NCI-H2081 treated with DMSO at 0.1 percent for 48 hours (cell line): Measurements from ENCODE around the gene COX8A.
"Not testable (repeated sequence)": the region's sequence is repeated elsewhere in the genome, so short reads cannot be mapped to it uniquely, and the experiment has no call there.

Experiments
- DNase-seq: peaks from one replicate; lab custom pipeline; 2025; lab: John Stamatoyannopoulos, UW

Gene COX8A, protein sequence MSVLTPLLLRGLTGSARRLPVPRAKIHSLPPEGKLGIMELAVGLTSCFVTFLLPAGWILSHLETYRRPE

DNA sequence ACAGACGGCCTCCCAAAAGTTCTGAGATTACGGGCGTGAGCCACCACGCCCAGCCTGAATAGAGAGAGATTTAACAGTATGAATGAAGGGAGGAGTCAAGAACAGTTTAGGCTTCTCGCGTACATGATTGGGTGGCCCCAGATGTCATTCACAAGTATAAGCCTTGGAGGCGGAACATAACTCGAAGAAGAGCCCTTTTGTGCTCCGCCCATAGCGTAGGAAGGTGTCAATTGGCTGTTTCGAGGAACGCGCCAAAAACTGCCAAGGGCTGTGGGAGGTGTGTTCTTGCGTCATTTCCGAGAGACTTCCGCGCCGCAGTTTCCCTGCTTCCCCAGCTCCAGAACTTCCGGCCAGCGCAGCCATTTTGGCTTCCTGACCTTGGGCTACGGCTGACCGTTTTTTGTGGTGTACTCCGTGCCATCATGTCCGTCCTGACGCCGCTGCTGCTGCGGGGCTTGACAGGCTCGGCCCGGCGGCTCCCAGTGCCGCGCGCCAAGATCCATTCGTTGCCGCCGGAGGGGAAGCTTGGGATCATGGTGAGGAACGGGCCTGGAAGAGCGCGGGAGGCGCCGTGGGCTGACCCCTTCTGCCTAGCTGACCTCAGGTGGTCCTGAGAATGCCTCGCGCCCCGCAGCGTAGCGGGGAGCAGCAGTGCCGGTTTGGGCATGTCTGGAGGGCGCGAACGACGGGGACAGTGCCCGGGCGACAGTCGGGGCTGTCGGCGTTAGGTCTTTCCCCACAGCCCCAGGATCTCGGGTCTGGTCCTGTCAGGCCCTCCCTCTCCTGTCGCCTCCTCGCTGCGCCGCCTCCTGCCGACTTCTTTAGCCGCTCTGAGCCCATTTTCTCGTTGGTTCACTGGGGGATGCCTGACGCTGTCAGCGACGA lies at the start of gene COX8A:
Gene COX8A (plus strand): TSS at position 362 of the 885 bp plus-strand sequence. CDS start 61 bp downstream, at position 423.
- peak; percentile 98 for DNase-seq

DNA sequence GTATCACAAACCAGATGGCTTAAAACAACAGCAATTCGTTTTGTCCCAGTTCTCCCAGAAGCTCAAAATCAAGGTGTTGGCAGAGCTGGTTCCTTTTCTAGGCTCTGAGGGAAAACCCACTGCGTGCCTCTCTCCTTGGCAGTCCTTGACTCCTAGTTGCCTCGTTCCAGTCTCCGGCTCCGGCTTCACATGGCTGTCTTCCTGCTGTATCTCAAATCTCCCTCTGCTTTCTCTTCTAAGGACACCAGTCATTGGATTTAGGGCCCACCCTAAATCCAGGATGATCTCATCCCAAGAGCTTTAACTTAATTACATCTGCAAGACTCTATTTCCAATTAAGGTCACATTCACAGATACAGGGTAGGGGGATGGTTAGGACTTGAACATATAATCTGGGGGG lies 44.8 kb upstream of the COX8A start:
- no peak for DNase-seq

DNA sequence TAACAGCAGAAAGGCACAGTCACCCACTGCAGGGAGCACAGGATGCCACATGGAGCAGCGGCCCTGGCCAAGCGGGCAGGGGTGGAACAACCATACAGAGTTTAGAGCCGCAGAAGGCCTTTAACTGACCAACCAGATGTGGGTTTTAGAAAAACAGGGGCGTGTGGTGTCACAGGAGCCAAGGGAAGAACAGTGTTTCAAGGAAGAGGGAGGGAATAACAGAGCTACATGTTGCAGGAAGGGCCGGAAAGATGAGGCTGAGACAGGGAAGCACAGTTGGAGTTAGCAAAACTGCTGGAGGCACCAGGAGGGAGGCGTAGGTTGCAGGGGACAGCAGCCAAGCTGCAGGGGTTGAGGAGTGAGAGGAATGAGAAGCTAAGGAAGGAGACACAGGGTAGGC lies 43.4 kb upstream of the COX8A start:
- no peak for DNase-seq

DNA sequence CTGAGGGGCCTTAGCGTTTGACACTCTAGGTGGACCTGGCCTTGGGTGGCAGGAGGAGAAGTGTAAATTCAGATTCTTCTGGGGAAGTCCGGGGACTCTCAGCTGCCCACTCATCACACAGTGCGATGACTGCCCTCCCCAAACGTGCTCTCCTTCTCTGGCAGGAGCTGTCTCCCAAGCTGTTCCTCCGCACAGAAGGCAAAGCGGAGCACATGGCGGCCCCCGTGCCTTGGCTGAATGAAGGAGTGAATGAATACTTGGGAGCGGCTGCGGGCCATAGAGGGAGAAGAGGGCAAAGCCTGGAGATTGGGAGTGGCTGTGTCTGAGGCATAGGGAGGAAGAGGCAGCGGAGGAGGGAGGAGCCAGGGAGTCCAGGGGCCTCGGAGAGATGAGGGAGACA lies 42.5 kb upstream of the COX8A start:
- no peak for DNase-seq

DNA sequence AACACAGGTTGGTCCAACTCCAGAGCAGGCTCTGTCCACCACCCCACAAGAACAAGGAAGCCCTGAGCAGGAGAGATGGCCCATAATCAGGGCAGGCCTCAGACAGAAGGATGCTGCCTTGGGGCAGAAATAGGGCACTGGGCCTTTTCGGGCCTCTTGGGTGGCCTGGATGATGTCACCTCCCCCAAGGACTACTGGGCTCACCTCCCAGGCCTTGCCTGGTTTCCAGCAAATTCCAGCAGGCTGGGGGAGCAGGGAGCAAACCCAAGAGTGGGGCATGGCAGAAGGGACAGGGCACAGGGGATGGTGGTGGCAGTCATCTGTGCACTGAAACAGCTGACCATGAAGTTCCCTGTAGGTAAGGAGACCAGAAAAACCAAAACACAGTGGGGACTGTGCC lies 41.0 kb upstream of the COX8A start:
- no peak for DNase-seq

DNA sequence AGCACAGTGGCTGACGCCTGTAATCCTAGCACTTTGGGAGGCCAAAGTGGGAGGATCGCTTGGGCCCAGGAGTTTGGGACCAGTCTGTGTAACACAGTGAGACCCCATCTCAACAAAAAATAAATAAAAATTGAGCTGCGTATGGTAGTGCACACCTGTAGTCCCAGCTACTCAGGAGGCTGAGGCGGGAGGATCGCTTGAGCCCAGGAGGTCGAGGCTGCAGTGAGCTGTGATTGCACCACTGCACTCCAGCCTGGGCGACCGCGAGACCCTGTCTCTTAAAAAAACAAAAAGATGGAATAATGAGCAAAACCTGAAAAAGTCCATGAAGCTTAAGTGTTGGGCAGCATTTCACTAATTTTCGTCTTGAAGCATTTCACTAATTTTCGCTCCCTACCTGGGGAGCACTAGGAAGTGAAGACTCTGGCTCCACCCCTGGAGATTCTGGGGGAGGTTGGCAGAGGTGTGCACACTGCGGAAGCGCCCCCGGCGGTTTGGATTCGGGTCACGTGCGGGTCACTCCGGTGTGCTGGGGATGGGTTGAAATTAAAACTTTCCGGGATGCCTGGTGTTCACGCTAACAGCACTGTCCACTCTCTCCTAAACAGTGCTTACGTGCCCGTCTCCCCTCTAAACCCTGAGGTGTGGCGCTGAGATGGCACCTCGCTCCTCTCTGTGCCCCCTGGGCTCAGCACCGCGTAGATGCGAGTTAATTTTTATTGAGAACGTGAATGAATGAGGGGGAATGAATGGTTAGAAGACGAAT lies 36.5 kb upstream of the COX8A start:
- DNase-seq = no peak

DNA sequence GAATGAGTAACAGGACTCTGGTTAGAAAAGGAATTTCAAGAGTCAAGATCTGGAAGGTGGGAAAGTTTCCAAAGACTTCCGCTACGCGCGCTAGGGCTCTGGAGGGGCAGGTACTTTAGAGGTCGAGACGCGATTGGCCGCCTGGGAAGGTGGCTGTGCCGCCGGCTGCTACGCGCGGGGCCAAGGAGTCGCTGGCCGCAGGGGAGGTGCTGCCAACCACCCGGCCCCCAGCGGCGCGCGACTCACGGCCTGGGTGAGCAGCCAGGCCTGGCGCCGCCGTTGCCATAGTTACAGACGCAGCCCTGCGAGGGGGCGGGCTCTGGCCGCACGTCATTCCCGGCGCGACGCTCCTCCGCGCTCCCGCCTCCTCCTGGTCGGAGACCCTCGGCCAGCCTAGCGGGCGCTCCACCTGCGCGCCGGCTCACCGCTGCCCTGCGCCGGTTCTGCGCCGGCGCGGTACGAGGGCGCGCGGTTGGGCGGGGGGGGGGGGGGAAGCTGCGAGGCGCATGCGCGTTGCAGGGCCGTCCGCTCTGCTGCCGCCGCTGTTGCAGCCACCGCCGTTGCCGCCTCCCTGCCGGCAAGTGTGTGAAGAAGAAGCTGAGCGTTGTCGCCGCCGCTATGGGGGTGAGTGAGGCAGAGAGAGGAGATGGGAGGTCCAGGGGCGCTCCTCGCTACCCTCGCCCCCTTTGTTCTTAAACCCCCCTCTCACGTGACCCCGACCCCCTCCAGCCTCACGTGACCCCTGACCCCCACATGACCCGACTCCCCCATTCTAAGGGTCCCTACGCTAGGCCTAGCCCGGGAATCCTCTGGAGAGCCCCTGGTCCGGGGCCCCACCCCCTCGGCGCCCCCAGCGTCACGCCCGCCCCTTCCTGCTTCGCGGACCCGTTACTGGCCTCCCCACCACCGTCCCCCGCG lies 35.7 kb upstream of the COX8A start, which contains the start of gene NAA40:
Gene NAA40 (plus strand): TSS at position 524 of the 918 bp plus-strand sequence. CDS start 95 bp downstream, at position 619.
- DNase-seq = peak; percentile 77

DNA sequence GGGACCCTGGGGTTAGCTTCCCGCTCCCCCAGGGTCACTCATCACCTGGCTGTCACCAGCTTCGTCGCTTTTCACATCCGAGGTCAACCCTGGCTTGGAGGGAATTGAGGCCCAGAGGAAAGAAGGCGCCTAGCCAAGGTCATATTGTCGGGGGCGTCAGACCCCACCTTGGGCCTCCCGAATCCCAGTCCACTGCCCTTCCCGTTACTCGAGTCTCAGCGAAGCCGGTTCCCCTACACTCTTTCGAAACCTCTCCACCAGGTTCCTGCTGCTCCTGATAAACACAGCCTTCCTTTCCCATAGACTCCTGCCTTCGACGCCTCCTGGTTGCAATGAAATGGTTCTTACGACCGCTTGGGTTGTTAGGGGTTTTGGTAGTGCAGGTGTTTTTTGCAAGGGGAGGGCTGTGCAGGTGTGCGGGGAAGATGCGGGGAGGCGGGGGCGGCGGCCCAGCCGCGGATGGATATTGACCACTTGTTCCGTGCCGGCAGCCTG lies 35.0 kb upstream of the COX8A start:
- DNase-seq = no peak

DNA sequence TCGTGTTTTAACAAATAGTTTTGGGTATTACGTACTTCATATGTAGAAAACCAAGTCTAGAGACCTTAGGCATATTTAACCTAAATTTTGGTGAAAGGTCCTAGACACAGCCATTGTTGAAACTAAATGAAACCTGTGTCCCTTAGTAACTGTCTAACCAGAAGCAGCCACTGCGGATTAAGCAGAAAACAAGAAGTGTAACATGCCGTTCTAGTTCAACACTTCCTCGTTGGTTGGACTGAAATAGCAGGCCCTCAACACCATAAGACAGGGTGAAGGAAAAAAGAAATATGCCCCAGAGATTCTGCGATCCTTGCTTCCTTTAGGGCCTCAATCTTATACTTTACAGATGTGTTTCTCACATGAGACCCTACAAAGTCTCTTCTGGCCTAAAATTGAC lies 33.6 kb upstream of the COX8A start:
- DNase-seq = no peak

DNA sequence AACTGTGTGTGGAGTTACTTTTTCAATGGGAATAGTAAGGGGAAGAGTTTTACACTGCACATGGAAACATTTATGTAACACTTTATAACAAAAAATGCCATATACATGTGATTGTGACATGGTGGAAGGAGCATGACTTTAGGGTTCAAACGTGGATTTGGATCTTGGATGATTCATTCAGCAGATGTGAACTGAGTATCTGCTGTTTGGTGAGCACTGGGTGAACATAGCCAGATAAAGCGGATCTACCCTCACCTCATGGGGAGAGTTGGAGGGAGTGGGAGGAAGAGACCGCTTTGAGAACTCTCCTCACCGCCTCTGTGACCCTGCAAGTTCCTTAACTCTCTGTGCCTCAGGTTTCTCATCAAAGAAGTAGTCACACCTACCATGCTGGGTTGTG lies 32.5 kb upstream of the COX8A start:
- no peak for DNase-seq

DNA sequence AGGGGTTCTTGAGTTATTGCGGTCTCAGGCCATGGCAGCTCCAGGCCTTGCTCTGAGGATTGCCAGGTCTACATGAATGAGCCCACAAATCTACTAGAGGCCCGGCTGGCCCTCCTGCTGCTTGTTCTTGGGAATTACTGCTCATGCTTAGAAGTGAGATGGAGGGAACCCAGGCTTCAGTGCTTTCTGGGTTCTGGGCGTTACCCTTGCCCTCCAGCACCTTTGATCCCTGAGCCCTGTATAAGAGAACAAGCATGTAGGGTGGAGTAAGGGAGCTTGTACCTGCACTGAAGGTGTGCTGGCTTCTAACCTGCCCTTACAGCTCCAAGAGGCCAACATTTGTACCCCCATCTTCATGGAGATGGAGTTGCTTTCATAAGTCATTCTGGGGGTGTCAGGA lies 31.6 kb upstream of the COX8A start:
- DNase-seq = no peak

DNA sequence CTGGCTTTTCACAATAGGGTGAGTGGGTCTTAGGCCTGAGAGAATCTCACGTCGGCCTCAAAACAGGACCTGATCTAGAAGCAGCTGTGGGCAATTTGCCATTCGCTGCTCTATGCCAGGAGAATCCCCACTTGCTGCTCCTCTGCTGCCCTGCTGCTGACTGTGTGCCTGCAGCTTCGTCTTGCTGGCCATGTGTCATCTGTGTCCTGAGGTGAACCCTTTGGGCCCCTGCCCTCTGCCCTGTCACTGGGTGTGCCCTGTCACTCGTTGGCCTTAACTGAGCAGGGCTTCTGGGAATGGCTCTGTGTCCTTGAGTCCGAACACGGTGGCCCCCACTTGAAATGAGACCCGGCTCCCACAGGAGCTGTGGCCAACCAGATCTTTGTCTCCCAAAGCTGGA lies 29.4 kb upstream of the COX8A start:
- no peak for DNase-seq

DNA sequence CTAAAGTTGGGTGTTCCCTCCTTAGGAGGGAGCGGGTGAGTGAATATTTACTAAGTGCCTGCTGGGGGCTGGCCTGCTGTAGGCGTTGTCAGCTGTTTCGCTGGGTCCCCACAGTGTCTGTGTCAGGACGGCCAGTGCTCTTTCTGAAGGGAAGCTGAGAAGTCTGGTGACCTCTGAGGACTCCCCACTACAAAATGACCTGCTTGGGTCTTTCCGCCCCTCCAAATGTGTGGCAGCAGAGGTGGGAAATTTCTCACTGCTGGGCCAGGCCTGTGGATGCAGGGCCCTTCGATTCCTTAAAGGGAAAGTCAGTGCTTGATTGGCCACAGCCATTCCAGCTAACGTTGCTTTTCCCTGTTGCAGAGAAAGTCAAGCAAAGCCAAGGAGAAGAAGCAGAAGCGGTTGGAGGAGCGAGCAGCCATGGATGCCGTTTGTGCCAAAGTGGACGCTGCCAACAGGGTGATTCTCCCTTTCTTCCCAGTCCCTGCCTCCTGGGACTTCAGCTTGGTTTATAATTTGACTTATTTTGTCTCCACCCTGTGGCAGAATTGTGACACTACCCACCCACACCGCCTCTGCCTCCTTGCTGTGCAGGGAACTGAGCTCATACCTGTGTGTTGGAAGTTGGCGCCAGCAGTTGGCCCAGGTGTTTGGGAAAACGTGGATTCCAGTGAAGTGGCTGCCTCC lies 28.8 kb upstream of the COX8A start:
- no peak for DNase-seq

DNA sequence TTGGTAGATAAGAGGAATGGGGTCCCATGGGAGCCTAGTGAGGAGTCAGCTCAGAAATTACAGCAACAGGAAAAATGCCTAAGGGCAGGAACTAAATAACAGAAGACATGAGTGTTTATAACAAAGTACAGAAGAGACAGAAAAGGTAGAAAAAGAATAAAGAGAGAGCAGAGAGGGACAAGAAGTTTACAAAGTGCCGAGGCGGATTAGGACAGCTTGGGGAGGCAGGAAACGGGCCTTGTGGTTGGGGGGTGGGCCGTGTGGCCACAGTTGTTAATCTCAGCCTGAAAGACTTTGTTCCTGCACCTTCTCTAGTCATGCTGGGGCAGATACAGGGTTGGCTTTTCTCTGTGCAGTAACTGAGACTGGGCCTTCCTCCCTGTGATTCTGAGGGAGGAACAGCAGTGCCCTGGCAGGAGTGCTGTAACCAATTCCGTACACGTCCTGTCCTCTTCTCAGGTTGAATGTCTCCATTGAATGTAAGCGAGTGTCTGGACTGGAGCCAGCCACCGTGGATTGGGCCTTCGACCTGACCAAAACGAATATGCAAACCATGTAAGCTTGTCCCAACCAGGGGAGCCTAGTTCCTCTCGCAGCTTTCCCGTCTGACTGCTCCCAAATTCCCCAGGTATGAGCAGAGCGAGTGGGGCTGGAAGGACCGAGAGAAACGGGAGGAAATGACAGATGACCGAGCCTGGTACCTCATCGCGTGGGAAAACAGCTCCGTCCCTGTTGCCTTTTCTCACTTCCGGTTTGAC lies 22.5 kb upstream of the COX8A start:
- DNase-seq = no peak

DNA sequence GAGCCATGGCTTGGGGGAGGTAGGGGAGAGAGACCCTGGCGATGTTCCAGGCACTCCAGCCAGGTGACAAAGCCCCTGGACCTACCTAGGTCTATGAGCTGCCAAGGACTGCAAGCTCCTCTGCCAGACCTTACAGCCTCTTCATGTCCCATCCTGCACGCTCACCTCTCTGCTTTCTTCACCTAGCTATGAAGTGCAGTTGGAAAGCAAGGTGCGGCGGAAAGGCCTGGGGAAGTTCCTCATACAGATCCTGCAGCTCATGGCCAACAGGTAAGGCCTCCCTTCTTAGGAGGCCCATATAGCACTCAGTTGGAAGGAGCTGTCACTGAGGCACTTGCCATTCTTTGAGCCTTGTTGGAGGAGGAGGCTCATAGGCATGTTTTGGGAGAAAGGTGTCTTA lies 21.9 kb upstream of the COX8A start:
- DNase-seq = no peak

DNA sequence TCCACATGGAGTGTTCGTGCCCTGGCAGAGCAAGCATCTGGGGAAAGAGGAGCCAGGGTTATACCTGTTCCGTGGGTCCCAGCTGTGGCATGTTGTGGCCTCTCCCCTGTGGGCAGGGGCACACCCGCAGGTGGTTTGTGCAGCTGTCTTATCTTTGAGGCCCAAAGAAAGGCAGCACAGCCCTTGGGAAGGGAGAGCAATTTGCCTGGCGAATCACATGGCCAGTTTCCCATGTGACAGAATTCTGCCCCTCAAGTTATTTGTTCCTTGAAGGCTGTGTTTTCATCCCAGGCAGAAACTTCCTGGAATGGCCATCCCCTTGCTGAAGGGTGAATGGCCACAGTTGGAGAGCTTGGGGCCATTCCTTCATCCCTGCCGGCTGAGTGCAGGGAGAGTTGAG lies 16.4 kb upstream of the COX8A start:
- DNase-seq = no peak

DNA sequence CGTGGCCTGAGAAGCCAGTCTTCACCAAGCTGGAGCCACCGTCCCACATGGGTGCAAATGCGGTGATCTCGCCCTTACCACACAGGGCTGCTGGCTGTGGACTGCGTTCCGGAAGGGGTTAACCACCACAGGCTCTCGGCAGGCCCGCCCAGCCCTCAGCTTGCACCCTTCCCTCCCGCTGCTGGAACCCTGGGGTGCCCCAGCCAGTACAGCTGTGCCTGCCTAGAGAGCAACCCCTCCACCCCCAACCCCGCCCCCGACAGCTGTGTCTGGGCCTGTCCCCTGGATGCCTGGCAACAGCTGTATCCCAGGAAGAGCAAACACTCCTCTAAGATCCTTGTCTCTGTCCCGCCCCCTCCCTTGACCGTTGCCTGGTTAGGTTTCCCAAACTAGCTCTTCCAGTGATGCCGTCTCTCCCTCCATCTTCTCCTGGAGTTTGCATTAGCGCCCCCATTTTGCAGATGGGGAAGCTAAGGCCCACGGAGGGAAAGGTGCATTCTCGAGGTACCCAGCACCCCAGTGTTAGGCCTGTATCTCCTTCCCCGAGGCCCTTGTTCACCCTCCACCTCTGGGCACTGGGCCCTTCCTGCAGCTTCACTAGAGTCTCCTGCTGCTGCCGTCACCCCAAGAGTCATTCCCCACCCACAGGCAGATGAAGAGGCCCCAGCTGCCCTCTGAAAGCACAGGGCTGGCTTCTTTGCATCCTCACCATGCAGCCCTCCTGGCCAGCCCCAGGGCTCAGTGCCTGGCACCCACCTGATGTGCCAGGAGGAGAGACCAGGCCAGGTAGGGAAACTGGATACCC lies 12.6 kb upstream of the COX8A start:
- no peak for DNase-seq

DNA sequence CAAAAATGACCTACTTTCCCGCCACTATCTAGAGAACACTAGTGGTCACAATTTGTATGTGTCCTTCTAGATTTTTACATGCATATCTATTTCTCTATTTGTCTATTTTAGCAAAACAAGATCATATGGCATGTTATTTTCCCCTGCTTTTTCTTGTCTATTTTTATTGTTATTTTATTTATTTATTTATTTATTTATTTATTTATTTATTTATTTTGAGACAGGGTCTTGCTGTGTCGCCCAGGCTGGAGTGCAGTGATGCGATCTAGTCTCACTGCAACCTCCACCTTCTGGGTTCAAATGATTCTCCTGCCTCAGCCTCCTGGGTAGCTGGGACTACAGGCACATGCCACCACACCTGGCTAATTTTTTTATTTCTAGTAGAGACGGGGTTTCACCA lies 10.5 kb upstream of the COX8A start:
- DNase-seq = not testable (repeated sequence)

DNA sequence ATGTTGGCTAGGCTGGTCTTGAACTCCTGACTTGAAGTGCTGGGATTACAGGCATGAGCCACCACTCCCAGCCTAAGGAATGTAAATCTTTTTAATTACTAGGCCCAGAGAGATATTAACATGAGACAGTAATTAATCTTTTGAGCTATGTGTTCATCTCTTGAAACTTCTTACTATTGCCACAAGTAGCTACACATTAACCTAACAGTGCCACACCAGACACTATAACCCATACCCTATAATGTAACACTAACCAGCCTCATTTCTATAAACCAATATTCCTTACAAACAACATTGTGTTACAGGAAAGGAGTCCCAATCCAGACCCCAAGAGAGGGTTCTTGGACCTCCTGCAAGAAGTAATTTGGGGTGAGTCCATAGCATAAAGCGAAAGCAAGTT lies 8.0 kb upstream of the COX8A start:
- no peak for DNase-seq

DNA sequence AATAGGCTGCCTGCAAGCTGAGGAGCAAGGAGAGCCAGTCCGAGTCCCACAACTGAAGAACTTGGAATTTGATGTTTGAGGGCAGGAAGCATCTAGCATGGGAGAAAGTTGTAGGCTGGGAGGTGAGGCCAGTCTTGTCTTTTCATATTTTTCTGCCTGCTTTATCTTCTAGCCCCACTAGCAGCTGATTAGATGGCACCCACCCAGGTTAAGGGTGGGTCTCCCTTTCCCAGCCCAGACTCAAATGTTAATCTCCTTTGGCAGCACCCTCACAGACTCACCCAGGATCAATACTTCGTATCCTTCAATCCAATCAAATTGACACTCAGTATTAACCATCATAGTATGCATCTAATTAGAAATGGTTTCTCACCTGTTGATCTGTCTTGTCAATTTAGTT lies 5.0 kb upstream of the COX8A start:
- no peak for DNase-seq
